GM12878 (cell line): ENCODE results near the gene USP50. TPM values are rescaled to one million over a fixed set of nuclear protein-coding genes. Genes with fewer than 3 reads are reported as not detected.

ENCODE experiments used
- ATAC-seq: fragments of 200-7000 bp; cut with Tn5 transposase; 3 replicates; pipeline ENCODE4 v1.9.1; 2020; ENCODE audit warnings: mild to moderate bottlenecking, moderate library complexity
- BruUV-seq: library from RNA; stranded (reverse); fragments of 400-500 nt; replicated peaks from 2 replicates; lab custom pipeline; 2021; lab: Mats Ljungman, UMichigan
- CTCF ChIA-PET: fragments of 300-600 bp; sonication (Branson Sonifier 250); formaldehyde crosslinking; extraction: SDS; loops from one replicate; lab custom pipeline; 2021; ENCODE audit warnings: inconsistent platforms; lab: Yijun Ruan, JAX
- POLR2A ChIA-PET: fragments of 350-600 bp; formaldehyde crosslinking; extraction: SDS; loops from one replicate; lab custom pipeline; 2021; ENCODE audit warnings: inconsistent platforms; lab: Charles Lee
- RAD21 ChIA-PET: fragments of 300-600 bp; sonication (Branson Sonifier 250); formaldehyde crosslinking; loops from one replicate; lab custom pipeline; 2023; ENCODE audit warnings: antibody characterized with exemption; ENCODE audit not compliant: unreplicated experiment; lab: Charles Lee
- SMC1A ChIA-PET: fragments of 300-600 bp; sonication (Branson Sonifier 250); formaldehyde crosslinking; loops from one replicate; lab custom pipeline; 2023; ENCODE audit not compliant: unreplicated experiment, uncharacterized antibody; lab: Charles Lee
- DNase-seq: peaks from one replicate; pipeline ENCODE4 v3.0.0-alpha.2; 2011; ENCODE audit warnings: low read depth, low spot score
- FAIRE-seq: peaks from 3 replicates; lab custom pipeline; 2011; peaks lifted over from hg19 to GRCh38; lab: Jason Lieb, UNC
- H2AFZ ChIP-seq: 2 replicates; pipeline ENCODE4 v1.6.0; 2011; ENCODE audit warnings: low read depth, low read length, control low read depth; ENCODE audit not compliant: control insufficient read depth
- H3K27ac ChIP-seq: 2 replicates; pipeline ENCODE4 v1.5.1; 2011; ENCODE audit warnings: control low read depth; ENCODE audit not compliant: control insufficient read depth, insufficient read depth
- H3K27me3 ChIP-seq, 2 experiments: replicated peaks in 1 of 2; 2 replicates each; pipeline versions ENCODE4 v1.6.0 to v1.6.1; 2011; ENCODE audit warnings: low read length in 1 of 2; ENCODE audit not compliant: control insufficient read depth in 2 of 2, insufficient read depth in 2 of 2
- H3K36me3 ChIP-seq, 2 experiments: 2 replicates each; pipeline ENCODE4 v1.5.1; 2011; ENCODE audit warnings: low read length in 1 of 2; ENCODE audit not compliant: control insufficient read depth in 2 of 2, insufficient read depth in 2 of 2
- H3K4me1 ChIP-seq: 2 replicates; pipeline ENCODE4 v1.6.1; 2011; ENCODE audit warnings: mild to moderate bottlenecking, low read length, moderate library complexity, mixed read lengths; ENCODE audit not compliant: control insufficient read depth, insufficient read depth
- H3K4me2 ChIP-seq: 2 replicates; pipeline ENCODE4 v1.6.0; 2011; ENCODE audit warnings: control low read depth; ENCODE audit not compliant: control insufficient read depth, insufficient read depth
- H3K4me3 ChIP-seq: fragments of 200-600 bp; sonication (generic); 2 replicates; pipeline ENCODE4 v1.5.1; 2016
- H3K79me2 ChIP-seq: 2 replicates; pipeline ENCODE4 v1.6.0; 2011; ENCODE audit warnings: low read length; ENCODE audit not compliant: control insufficient read depth, insufficient read depth
- H3K9ac ChIP-seq: 2 replicates; pipeline ENCODE4 v1.8.0; 2011; ENCODE audit warnings: low read length, control low read depth, mixed read lengths; ENCODE audit not compliant: control insufficient read depth, insufficient read depth
- H3K9me3 ChIP-seq: replicated peaks from 3 replicates; pipeline ENCODE4 v1.5.1; 2011; ENCODE audit warnings: mild to moderate bottlenecking, low read length; ENCODE audit not compliant: control insufficient read depth, insufficient read depth
- H4K20me1 ChIP-seq: 2 replicates; pipeline ENCODE4 v1.6.0; 2011; ENCODE audit not compliant: control insufficient read depth, insufficient read depth
- CREB1 ChIP-seq: IDR thresholded peaks from 2 replicates; pipeline ENCODE4 v1.6.1; 2012; ENCODE audit warnings: low read depth, mild to moderate bottlenecking, inconsistent platforms
- IKZF2 ChIP-seq, 2 experiments: fragments of 450-650 bp; IDR thresholded peaks; 2 replicates each; pipeline ENCODE4 v1.6.1; 2017; ENCODE audit warnings: mild to moderate bottlenecking in 2 of 2, moderate library complexity in 2 of 2
- JUNB ChIP-seq: IDR thresholded peaks from 2 replicates; pipeline ENCODE4 v1.6.1; 2016; ENCODE audit warnings: antibody characterized with exemption, mild to moderate bottlenecking
- ZNF207 ChIP-seq: fragments of 450-650 bp; IDR thresholded peaks from 2 replicates; pipeline ENCODE4 v1.6.1; 2014; ENCODE audit warnings: antibody characterized with exemption, mild to moderate bottlenecking, borderline replicate concordance
- WGBS: methylation state at CpG from one replicate; pipeline ENCODE4 v1.1.6; 2016; ENCODE audit warnings: low lambda C conversion rate; ENCODE audit not compliant: insufficient replicate concordance, insufficient coverage; ENCODE audit errors: missing lambda C conversion rate; 5-methylcytosine and 5-hydroxymethylcytosine counted together
- in situ Hi-C: fragments of 300-500 bp; cut with MboI; formaldehyde crosslinking; loops from 9 replicates; pipeline ENCODE4 v1.14.3; 2018; ENCODE audit warnings: mixed read lengths
- intact Hi-C: fragments of 100-400 bp; cut with micrococcal nuclease; formaldehyde crosslinking; loops from one replicate; pipeline ENCODE4 v1.14.2; 2022; ENCODE audit not compliant: unreplicated experiment
- polyA plus RNA-seq, 11 experiments: library from polyadenylated mRNA; depleted of rRNA in 4 of 11; unstranded in 6 of 11; stranded (reverse) in 5 of 11; fragments of >200 nt; fragmentation: Nextera tagmentation in 4 of 11; fragmentation: Illumina TruSeq in 1 of 11; extraction: Ambion mirVana in 4 of 11; extraction: Trizol in 1 of 11; gene quantifications; 1 replicate in 1 of 11; 2 replicates in 10 of 11; pipeline versions ENCODE4 v1.2.1 to v1.2.3, GENCODE V29; 2011 to 2016; ENCODE audit warnings: inconsistent platforms in 2 of 11, missing spikeins in 2 of 11, low read depth in 1 of 11
- total RNA-seq, 4 experiments: library from RNA; depleted of rRNA in 3 of 4; stranded (reverse); fragments of >200 nt in 3 of 4; fragmentation: Illumina TruSeq in 1 of 4; extraction: Trizol in 1 of 4; gene quantifications; 2 replicates each; pipeline versions ENCODE4 v1.2.1 to v1.2.3, GENCODE V29; 2013 to 2021
- TF ChIP-seq, protein P1 (sequence below): IDR thresholded peaks from 2 replicates; pipeline ENCODE4 v1.6.1; 2012; ENCODE audit warnings: improper control_type of control experiment, low read depth, low read length; ENCODE audit not compliant: insufficient replicate concordance
- TF ChIP-seq, protein P2 (sequence below): fragments of 450-650 bp; formaldehyde crosslinking; IDR thresholded peaks from 2 replicates; pipeline ENCODE4 v1.5.0; 2022; ENCODE audit warnings: mild to moderate bottlenecking, missing genetic modification characterization
- TF ChIP-seq, protein P3 (sequence below): fragments of 450-650 bp; IDR thresholded peaks from 2 replicates; pipeline ENCODE4 v1.6.1; 2016; ENCODE audit warnings: mild to moderate bottlenecking
- TF ChIP-seq, protein P4 (sequence below): IDR thresholded peaks from 2 replicates; pipeline ENCODE4 v1.6.1; 2012; ENCODE audit warnings: low read depth, low read length, improper control_type of control experiment
- TF ChIP-seq, protein P5 (sequence below): fragments of 450-650 bp; IDR thresholded peaks from 2 replicates; pipeline ENCODE4 v1.6.1; 2017; ENCODE audit warnings: mild to moderate bottlenecking

Gene USP50
- total and polyA plus RNA-seq, 10 of the 15 experiments (the other 5 are each of a cell fraction or from before 2014, with no cell fraction given): 0.15 to 0.21 (median 0.19) TPM; not detected in 7

DNA sequence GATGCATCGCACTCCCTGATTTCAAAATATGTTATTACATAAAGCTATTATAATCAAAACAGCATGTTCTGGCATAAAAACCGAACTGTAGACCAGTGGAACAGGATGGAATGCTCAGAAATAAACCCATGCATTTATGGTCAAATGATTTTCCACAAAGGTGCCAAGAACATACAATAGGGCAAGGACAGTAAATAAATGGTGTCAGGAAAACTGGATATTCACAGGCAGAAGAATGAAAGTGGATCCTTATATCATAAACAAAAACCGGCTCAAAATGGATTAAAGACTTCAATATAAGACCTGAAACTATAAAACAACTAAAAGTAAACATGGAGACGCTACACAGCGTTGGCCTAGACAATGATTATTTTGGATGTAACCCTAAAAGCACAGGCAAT is 22.6 kb downstream of the USP50 start:
- intact Hi-C loops: no loop called here
- Histone ChIP-seq H3K9ac (no peak overlapping the region), H2AFZ (no peak overlapping the region), H3K79me2 (no peaks in the 10 kb centered on the region), H3K27me3 (no peaks in the 10 kb centered on the region), H3K4me3 (no peak overlapping the region), H3K4me2 (no peak overlapping the region), H3K36me3 (no peaks in the 10 kb centered on the region), H3K4me1 (no peaks in the 10 kb centered on the region), H3K9me3 (no peaks in the 10 kb centered on the region), H4K20me1 (no peaks in the 10 kb centered on the region), H3K27ac (no peak overlapping the region)
- WGBS: 75% methylated on average over 5 of the region's 5 CpGs
- DNase-seq (no peak), FAIRE-seq (no peak), ATAC-seq (no peak)
- TF ChIP-seq JUNB (no peak), IKZF2 (IDR thresholded peaks at IDR 0.05) (no peak), ZNF207 (no peak), CREB1 (no peak)
- TF ChIP-seq, protein P1, sequence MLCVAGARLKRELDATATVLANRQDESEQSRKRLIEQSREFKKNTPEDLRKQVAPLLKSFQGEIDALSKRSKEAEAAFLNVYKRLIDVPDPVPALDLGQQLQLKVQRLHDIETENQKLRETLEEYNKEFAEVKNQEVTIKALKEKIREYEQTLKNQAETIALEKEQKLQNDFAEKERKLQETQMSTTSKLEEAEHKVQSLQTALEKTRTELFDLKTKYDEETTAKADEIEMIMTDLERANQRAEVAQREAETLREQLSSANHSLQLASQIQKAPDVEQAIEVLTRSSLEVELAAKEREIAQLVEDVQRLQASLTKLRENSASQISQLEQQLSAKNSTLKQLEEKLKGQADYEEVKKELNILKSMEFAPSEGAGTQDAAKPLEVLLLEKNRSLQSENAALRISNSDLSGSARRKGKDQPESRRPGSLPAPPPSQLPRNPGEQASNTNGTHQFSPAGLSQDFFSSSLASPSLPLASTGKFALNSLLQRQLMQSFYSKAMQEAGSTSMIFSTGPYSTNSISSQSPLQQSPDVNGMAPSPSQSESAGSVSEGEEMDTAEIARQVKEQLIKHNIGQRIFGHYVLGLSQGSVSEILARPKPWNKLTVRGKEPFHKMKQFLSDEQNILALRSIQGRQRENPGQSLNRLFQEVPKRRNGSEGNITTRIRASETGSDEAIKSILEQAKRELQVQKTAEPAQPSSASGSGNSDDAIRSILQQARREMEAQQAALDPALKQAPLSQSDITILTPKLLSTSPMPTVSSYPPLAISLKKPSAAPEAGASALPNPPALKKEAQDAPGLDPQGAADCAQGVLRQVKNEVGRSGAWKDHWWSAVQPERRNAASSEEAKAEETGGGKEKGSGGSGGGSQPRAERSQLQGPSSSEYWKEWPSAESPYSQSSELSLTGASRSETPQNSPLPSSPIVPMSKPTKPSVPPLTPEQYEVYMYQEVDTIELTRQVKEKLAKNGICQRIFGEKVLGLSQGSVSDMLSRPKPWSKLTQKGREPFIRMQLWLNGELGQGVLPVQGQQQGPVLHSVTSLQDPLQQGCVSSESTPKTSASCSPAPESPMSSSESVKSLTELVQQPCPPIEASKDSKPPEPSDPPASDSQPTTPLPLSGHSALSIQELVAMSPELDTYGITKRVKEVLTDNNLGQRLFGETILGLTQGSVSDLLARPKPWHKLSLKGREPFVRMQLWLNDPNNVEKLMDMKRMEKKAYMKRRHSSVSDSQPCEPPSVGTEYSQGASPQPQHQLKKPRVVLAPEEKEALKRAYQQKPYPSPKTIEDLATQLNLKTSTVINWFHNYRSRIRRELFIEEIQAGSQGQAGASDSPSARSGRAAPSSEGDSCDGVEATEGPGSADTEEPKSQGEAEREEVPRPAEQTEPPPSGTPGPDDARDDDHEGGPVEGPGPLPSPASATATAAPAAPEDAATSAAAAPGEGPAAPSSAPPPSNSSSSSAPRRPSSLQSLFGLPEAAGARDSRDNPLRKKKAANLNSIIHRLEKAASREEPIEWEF: no peak
- TF ChIP-seq, protein P2, sequence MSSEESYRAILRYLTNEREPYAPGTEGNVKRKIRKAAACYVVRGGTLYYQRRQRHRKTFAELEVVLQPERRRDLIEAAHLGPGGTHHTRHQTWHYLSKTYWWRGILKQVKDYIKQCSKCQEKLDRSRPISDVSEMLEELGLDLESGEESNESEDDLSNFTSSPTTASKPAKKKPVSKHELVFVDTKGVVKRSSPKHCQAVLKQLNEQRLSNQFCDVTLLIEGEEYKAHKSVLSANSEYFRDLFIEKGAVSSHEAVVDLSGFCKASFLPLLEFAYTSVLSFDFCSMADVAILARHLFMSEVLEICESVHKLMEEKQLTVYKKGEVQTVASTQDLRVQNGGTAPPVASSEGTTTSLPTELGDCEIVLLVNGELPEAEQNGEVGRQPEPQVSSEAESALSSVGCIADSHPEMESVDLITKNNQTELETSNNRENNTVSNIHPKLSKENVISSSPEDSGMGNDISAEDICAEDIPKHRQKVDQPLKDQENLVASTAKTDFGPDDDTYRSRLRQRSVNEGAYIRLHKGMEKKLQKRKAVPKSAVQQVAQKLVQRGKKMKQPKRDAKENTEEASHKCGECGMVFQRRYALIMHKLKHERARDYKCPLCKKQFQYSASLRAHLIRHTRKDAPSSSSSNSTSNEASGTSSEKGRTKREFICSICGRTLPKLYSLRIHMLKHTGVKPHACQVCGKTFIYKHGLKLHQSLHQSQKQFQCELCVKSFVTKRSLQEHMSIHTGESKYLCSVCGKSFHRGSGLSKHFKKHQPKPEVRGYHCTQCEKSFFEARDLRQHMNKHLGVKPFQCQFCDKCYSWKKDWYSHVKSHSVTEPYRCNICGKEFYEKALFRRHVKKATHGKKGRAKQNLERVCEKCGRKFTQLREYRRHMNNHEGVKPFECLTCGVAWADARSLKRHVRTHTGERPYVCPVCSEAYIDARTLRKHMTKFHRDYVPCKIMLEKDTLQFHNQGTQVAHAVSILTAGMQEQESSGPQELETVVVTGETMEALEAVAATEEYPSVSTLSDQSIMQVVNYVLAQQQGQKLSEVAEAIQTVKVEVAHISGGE (CRISPR knock-in tag): no peak
- TF ChIP-seq, protein P3, sequence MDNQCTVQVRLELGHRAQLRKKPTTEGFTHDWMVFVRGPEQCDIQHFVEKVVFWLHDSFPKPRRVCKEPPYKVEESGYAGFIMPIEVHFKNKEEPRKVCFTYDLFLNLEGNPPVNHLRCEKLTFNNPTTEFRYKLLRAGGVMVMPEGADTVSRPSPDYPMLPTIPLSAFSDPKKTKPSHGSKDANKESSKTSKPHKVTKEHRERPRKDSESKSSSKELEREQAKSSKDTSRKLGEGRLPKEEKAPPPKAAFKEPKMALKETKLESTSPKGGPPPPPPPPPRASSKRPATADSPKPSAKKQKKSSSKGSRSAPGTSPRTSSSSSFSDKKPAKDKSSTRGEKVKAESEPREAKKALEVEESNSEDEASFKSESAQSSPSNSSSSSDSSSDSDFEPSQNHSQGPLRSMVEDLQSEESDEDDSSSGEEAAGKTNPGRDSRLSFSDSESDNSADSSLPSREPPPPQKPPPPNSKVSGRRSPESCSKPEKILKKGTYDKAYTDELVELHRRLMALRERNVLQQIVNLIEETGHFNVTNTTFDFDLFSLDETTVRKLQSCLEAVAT: no peak
- TF ChIP-seq, protein P4, sequence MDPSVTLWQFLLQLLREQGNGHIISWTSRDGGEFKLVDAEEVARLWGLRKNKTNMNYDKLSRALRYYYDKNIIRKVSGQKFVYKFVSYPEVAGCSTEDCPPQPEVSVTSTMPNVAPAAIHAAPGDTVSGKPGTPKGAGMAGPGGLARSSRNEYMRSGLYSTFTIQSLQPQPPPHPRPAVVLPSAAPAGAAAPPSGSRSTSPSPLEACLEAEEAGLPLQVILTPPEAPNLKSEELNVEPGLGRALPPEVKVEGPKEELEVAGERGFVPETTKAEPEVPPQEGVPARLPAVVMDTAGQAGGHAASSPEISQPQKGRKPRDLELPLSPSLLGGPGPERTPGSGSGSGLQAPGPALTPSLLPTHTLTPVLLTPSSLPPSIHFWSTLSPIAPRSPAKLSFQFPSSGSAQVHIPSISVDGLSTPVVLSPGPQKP: no peak
- TF ChIP-seq, protein P5, sequence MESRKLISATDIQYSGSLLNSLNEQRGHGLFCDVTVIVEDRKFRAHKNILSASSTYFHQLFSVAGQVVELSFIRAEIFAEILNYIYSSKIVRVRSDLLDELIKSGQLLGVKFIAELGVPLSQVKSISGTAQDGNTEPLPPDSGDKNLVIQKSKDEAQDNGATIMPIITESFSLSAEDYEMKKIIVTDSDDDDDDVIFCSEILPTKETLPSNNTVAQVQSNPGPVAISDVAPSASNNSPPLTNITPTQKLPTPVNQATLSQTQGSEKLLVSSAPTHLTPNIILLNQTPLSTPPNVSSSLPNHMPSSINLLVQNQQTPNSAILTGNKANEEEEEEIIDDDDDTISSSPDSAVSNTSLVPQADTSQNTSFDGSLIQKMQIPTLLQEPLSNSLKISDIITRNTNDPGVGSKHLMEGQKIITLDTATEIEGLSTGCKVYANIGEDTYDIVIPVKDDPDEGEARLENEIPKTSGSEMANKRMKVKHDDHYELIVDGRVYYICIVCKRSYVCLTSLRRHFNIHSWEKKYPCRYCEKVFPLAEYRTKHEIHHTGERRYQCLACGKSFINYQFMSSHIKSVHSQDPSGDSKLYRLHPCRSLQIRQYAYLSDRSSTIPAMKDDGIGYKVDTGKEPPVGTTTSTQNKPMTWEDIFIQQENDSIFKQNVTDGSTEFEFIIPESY: no peak
- CTCF ChIA-PET: no interaction called here
- in situ Hi-C loops: no loop called here
- no TSS peak for BruUV-seq
- POLR2A ChIA-PET: no interaction called here
- SMC1A ChIA-PET: no interaction called here
- RAD21 ChIA-PET: no interaction called here
